ENCODE results near the gene CPS1.

The CPS1 gene

DNA sequence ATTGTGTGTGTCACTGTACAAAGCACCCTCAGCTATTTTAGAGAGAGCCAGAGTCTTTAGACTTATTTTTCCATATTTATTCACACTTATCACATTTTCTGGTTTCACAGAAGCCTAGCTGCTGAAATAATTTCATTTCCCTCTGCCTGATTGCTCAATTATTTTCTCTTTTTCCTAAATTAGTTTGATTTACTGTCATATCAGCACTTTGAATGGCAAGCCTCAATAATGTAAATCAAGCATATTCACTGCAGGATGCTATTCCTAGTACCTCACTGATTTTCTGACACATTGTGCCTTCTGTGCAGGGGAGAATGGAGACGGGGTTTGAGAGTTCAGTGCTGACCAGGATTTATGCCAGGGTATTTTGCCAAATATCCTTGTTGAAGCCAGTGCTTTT is 48.3 kb downstream of the CPS1 start:
- DNase-seq = no peak

DNA sequence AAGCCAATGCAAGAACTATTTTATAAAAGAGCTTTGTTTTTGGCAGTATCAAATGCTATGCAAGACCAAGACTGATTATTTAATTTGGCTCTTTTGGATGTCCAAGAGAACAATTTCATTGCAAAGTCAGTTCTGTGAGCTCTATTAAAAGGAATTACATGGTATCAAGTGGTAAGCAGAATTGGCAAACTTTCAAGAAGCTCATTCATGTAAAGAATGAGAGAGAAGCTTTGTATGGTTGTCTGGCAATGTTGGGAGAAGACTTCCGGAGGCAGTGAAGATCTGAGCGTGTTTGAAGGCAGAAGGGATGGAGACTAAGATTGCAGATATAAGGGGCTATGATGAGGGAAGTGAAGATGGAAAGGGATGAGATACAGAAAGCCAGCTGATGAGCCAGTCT is 49.6 kb downstream of the CPS1 start:
- no peak for DNase-seq

DNA sequence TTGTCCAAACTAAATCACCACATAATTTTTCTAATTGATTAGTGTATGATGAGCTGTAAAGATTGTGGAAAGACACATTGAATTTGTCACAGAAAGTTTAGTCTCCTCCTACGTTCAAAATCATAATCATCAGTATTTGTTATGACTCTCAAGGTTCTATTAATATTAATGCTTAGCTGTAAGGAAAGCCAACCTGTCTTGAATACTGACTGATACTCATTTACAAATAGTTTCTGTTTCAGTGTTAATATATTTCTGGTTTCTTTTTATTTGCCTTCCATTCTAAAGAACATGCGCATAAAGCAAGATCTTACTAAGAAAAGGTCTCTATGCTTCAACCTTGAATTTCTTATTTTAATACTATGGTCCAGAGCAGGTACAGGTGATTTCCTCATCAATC is 55.1 kb downstream of the CPS1 start:
- no peak for DNase-seq

DNA sequence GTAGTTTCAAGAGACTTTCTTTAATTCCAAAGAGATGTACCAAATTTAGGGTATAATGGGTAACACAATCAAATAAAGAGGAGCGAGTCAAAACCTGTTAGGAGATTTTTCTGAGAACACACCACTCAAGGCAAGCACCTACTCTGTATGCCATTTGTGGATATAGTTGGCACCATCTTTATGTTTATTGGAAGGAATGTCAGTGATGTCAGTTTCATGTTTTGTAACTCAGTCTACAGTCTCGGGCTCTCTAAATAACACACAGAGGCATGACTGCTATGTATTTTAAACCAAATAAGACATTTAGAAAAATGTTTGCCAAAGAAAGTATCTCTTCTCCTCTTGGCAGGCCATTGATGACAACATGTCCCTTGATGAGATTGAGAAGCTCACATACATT is 59.7 kb downstream of the CPS1 start:
- no peak for DNase-seq

DNA sequence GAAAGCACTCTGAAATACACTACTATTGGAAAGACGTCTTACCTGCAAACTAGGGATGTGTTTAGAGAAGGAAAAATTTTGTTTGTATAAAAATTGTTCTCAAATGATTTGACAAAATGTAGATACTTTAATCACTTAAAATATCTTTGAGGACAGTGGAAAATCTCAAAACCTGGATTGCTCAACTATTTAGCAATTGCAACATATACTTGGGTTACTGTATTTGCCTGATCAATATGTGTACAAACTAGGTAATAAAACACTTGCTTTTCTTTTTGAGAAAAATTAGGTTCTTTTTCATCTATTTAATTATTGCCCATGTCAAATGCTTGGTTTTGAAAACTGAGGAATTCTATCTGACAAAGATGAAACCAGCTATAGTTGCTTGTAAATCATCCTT is 60.9 kb downstream of the CPS1 start:
- no peak for DNase-seq

DNA sequence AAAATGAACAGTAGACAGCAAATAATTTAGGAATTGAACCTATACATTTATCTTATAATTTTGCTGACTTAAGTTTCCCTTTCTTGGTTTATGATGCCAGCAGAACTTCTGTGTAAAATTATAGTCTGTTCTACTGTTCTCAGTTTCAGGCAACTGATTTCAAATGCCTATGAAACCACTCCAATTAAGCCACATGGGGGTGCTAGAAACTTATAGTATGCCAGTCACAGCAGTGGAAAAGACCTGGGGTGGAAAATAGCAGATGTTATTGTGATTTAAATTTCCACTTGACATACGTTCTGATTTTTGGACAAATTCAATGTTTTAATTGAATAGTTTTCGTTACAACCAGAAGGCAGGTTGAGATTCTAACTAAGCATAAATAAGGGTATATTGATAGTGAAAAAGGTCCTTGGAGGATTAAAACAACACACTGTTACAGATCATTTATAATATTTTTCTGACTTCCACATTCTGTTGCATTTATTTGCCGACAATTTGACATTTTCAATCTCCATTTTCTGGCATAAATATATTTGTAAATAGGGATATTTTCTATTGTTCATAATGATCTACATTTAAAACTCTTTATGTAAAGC is 61.4 kb downstream of the CPS1 start:
- peak in 18 of 58 donors; percentile 1 to 76 (median 24) for DNase-seq

DNA sequence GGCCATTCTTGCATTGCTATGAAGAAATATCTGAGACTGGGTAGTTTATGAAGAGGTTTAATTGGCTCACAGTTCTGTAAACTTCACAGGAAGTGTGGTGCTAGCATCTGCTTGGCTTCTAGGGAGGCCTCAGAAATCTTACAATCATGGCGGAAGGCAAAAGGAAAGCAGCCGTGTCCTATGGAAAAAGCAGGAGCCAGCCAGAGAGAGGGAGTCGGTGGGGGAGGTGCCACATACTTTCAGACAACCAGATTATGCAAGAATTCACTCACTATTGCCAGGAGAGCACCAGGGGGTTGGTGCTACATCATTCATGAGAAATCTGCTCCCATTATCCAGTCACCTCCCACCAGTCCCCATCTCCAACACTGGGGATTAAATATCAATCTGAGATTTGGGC is 64.1 kb downstream of the CPS1 start:
- DNase-seq = no peak

DNA sequence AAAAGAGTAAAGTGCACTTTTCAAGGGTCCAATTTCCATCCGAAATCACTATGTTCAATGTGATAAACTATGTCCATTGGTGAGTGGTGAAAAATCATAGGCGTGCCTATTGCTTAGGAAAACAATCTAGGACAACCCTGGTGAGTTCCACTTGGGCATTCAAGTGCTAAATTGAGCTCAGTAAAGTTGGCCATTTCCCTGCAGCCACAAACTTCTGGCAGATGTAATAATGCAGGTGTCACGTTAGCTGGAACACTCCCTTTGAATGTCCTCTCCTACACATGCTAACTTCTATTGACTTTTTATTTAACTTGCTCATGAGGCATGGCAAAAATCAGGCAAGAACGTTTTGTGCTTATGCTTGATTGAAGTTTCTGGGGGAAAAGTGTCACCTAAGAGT is 67.1 kb downstream of the CPS1 start:
- DNase-seq = no peak

DNA sequence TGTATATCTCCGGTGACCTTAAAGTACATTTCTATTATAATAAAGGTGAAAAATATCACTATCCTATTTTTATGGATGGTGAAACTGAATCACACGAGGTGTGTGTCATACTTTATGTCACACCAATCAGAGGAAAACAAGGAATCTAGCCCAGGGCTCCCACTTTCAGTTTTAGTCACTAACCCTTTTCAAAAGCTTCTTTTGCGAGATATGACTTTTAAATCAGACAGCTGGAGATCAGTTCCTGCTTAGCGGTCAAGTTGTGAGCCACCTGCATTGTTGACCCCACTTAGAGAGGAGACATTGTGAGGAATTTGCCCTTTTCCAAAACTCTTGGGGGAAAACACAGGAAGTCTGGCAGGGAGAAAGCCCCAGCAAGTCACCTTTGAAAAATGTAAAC is 70.5 kb downstream of the CPS1 start:
- no peak for DNase-seq

DNA sequence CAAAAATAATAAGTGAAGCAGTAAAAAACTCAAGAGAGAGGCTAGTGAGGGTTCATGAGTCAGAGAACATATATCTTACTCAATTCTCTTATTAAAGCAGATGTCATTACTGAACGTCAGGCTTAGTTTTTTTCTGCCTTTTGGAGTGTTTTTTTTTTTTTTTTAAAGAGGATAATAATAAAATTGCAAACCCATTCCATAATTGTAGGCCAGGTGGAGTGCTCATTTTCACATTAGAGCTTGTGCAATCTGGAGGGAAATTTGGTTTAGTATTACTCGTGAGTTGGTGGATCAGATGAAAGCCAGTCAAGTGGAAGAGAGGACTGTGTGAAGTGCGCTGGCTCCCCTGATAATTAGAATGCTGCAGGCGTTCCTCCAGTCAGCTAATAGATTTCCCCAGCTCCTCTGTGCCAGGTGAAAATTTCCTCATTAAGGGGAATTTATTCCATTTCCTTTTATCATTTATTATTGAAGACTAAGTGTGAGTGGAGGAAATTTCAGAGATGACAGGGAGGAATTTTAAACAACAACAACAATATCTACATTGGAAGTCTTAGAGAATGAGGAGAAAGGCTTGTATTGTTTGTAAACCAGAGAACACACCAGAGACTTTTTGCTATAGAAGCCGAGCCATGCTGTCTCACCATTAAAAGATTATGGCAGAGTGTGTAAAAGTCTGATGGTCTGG is 74.6 kb downstream of the CPS1 start:
- DNase-seq = peak in 4 of 58 donors; percentile 0 to 15 (median 4)

DNA sequence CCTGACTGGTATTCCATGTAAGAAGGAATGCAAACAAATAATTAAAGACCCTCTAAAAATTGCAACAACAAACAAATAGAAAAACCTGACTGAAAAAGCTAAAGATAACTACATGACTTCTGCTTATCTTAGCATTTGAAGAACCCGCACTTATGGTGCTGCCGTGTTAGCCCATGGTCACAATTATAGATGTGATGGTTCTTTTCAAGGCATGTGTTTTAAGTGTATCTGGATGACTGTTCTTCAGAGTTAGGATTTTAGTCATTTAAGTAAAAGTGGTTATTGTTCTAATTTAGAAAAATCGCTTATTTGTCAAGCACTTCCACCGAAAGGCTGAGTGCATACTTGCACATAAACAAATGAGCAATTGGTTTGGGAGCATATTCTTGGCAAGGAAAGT is 77.3 kb downstream of the CPS1 start:
- DNase-seq = no peak

DNA sequence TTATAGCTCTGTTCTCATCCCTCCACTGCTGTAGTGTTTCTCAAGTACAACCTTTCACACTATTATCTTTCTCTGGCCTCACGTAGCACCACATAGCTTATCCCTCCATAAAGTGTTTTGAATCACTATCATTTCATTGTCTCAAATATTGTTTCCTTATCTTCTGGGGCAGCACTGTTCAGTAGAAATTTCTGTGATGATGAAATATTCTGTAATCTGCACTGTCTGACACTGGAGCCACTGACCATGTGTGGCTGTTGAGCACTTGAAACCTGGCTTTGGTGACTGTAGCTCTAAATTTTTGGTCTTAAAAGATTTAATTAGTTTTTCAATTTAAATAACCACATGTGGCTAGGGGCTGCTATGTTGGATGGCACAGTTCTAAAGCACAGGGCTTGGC is 78.9 kb downstream of the CPS1 start:
- DNase-seq = no peak

DNA sequence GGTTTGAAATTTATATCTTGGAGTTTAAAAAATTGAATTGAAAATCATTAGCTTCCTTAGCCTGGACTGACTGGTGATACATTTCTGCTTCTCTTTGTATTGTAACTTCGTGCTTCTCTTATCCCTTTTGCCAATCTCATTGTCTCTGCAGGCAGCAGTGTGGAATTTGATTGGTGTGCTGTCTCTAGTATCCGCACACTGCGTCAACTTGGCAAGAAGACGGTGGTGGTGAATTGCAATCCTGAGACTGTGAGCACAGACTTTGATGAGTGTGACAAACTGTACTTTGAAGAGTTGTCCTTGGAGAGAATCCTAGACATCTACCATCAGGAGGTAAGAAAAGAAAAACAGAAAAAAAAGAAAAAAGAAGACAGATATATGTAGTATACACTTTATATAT is 85.9 kb downstream of the CPS1 start:
- DNase-seq = no peak

DNA sequence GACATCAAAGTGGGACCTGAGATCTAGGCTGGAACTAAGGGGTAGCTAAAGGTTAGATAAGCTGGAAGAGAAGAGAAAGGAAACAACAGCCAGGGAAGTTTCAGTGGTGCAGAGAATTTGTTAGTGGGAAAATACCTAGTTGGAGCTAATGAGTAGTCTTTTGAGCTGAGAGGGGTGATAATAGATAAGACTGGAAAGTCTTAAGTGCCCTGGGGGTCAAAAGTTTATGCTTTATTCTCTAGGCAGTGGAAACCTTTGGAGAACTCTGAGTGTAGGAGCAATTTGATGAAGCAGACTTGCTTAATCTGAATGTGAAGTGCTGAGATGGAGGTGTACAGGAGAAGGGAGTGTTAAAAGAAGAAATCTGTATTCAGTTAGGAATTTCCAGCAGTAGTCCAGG is 90.8 kb downstream of the CPS1 start:
- no peak for DNase-seq

DNA sequence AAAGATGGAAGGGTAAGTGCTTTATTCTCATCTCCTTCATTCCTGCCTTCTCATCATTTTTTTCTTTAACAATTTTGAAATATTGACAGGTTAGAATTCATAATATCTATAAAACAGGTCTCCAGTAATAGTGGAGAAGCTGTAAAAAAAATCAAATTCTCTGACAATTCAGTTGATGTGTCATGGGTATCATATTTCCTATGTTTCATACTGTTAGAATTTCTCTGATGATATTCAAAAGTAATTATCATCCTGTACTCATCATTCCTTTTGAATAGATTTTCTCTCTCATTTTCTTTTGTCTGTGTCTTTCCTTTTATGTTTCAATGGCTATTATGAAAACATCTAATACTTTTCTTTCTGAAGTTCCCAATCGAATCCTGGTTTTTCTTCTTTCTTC is 97.7 kb downstream of the CPS1 start:
- no peak for DNase-seq

DNA sequence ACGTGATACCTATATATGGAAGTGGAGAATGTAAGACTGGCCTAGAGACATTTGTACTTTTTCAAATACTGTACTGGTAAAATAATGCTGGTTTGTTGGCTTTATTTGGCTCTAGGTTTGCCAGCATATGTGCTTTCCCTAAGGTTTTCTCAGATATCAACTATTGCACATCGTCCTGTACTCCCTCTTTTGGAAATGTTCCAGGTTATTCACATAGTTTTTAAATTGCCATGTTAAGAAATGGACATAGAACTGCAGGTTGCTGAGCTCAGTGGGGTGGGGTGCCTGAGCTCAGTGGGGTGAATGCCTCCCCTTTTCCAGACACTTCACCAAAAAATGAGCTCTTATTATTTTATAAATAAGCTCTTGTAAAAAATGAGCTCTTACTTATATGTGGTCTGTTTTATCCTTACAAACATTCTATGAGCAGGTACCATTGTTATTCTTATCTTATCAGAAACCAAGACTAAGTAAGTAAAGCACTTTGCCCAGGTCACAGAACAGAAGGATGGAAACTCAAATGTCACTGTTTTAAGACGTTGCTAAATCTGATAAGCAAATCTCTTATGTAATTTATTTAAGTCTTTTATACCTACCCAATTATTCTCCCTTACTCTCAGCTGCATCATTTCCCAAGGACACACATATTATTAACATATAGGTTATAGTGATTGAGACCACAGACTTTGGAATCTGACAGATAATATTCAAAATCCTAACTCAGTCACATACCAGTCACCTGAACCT is 99.0 kb downstream of the CPS1 start:
- DNase-seq = no peak

DNA sequence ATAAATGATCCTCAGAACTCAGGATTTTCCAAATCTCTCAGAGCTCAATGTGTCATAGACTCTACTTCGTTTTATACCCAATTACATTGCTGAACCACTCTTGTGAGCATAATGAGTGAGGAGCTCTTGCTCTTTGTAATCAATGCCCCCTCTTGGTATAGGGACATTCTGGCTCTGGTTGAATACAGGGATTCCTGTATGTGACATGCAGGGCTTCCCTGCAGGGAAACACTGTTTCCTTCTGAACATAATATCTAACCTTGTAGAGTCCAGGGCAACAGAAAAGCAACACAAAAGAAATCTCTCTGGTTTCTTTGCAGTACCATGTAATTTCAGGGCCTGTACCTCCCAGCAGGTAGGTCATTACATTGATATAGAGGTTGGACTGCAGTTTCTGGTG is 101.5 kb downstream of the CPS1 start:
- DNase-seq = no peak

DNA sequence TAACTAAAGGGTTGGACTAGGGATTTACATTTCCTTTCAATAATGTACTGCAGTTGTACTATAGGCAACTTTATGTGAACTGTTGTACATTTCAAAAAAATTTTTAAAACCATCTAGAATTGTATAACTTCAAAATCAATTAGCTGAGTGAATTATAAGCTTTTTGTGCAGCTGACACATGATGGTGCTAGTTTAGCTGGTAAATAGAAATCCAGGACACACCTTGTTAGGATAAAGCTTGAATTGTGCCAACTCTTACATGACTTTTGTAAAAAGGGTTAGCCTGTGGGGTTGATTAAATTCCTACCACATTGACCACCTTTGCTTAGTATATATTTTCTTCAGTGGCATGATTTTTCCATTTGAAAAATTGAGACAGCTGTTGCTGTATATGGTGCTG is 104.4 kb downstream of the CPS1 start:
- DNase-seq = no peak

DNA sequence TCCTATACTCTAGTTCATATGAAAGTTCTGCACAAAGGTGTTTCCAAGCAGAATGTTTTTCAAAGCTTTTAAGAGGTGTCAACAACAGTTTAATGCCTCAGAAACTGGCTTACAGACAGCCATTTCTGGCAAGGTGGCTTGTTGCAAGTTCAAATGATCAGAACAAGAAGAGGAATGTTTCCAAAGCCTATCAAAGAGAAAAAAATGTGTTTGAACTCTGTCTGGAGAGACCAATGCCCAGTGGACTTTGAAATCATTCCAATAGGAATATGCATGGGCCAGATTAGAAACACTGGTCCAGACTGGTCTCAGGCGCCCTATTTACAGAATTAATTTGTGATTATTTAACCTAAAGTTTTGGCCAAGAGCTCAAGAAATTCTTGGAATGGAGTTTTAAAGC is 106.2 kb downstream of the CPS1 start:
- DNase-seq = no peak

DNA sequence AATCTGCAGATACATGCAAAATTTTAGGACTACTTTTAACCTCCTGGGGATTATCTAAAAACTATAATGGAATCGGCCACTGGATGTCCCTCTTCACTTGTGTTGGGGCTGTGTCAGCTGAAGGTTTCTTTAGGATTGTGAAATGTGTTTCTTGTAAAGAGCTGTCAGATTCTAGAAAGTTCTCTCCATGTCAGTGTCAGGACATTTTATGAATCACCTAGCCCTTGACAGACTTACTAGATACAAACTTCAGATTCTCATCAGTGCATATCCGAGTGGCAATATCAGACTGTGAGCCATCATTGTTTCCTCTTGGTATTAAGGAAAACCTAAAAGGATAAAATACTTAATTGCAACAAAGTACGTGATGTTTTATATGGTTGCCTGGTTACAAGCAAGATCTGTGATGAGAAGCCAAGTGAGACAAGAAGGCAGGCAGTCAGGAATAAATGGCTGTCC is 107.3 kb downstream of the CPS1 start:
- peak in 15 of 58 donors; percentile 0 to 71 (median 4) for DNase-seq

DNA sequence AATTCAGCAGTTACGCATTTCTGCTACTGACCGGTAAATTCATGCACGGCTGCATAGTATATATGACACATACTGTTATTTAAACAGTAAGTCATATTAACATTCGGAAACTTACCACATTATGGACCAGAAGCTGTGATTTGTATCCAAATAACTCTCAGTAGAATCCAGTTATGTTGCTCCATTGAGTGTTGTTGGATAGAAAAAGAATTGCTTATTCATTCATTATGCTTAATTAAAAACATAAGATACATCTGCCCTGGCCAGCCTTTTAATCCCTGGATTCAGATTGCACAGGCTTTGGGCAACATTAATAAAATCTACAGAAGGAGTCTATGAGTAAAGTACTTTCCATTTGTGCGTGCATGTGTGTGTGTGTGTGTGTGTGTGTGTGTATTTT is 111.3 kb downstream of the CPS1 start:
- DNase-seq = no peak

DNA sequence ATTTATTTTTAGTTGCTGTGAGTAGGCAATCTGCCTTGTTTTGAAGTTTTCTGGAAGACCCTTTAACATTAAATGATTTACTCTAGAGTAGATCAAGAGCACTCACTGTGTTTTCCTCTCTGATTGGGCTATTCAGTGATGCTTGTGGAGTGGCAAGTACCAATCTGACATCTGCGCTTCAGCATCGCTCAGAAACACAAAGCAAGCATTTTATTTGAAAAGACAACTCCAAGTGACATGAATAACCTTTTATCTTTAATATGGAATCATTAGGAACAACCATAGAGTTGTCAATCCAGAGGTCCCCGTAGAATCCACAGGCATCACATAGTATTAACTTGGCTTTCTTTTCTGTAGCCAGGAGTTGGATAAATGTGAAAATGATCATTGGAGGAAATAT is 114.7 kb downstream of the CPS1 start:
- DNase-seq = peak in 6 of 58 donors; percentile 0 to 17 (median 5)

DNA sequence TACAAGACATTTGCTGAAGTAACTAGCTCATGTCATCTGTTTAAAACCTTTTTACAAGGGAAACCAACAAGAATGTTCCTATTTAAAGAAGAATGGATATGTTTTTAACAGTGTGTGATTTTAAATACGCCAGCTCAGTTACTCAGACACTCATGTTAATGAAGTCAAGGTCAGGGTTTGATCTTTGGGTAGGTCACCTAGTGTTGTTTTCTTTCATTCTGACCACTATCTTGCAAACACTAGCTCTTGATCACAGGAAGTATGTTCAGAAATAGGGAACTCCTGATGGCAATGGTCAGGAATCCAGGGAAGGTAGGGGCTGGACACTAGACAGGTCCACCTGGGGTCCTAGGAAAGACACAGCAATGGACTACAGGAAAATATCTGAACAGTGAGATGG is 116.7 kb downstream of the CPS1 start:
- no peak for DNase-seq

Measured in anterior cingulate cortex (tissue), 58 donors.